ENCODE data around the gene TP53I13.
A peak's percentile ranks its signal among the peaks of the same experiment; 100 is the strongest.

Gene TP53I13

GRCh38 chr17:29576214-29577000 lies 7.9 kb downstream of the TP53I13 start:
- DNase-seq (ENCODE audit: low read depth): no peak
- no peak overlapping the region for H3K4me3 ChIP-seq (ENCODE audit: low read length)
- TF ChIP-seq, protein P1, sequence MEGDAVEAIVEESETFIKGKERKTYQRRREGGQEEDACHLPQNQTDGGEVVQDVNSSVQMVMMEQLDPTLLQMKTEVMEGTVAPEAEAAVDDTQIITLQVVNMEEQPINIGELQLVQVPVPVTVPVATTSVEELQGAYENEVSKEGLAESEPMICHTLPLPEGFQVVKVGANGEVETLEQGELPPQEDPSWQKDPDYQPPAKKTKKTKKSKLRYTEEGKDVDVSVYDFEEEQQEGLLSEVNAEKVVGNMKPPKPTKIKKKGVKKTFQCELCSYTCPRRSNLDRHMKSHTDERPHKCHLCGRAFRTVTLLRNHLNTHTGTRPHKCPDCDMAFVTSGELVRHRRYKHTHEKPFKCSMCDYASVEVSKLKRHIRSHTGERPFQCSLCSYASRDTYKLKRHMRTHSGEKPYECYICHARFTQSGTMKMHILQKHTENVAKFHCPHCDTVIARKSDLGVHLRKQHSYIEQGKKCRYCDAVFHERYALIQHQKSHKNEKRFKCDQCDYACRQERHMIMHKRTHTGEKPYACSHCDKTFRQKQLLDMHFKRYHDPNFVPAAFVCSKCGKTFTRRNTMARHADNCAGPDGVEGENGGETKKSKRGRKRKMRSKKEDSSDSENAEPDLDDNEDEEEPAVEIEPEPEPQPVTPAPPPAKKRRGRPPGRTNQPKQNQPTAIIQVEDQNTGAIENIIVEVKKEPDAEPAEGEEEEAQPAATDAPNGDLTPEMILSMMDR (IDR thresholded peaks at IDR 0.05; ENCODE audit: insufficient read depth, low read depth, low read length, missing control alignments): no peak

DNA sequence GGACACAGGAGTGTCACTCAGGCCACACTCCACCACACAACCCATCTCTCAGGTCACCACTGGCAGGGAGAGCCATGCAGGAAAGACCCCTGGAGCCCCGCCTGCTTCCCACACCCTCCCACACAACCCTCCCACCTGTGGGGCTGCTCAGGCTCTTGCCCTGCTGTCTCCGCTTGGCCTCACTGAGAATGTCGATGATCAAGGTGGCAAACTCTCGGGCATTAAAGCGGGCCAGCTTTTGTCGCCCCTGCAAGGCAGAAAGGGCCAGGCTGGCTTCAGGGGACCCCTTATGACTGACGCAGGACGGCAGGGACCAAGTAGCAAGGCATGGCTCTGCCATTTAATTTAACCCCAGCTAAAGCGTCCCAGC lies 8.5 kb downstream of the TP53I13 start:
- TF ChIP-seq, protein P1 (IDR thresholded peaks at IDR 0.05; ENCODE audit: insufficient read depth, low read depth, low read length, missing control alignments): no peak
- H3K4me3 ChIP-seq (ENCODE audit: low read length): no peak overlapping the region

DNA sequence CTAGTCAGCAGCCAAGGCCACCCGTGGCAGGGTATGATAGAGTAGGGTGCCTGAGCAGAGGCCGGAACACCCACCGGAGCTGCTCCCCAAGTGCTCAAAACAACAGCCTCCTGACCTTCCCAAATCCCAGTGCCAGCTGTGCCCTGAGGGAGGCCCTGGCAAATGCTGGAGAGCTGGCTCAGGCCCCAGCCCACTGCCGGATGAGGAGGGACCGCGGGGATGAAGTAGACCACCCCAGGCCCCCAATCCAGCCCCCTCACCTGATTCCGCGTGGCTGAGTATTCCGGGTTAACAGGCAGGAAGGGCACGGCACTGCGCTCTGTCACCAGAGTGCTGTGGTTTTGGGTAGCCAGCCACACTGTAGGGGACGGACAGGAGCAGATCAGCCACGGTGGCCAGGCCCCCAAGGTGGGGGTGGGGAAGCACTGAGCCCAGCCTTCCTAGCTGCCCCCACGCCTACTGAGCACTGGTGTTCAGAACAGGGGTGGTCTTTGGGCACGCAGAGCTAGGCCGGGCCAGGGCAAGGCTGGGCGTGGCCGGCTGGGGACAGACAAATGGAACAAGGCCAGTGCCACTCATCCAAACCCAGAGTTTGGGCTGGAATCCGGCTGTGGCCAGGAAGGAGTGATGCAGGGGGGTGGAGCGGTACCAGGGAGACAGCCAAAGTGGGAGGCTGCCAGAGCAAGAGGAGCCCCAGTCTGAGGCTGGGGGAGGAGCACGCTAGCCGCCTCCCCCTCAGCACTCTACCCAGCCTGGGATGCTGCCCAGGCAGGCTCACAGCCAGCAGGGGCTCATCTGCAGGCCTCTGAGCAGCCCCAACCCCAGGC lies 9.1 kb downstream of the TP53I13 start:
- no peak overlapping the region for H3K4me3 ChIP-seq (ENCODE audit: low read length)
- TF ChIP-seq, protein P1 (IDR thresholded peaks at IDR 0.05; ENCODE audit: insufficient read depth, low read depth, low read length, missing control alignments): no peak
- DNase-seq (ENCODE audit: low read depth): no peak

More for the DNA sequence above, 8.5 kb downstream of the TP53I13 start:
- DNase-seq (ENCODE audit: low read depth): no peak

- TF ChIP-seq, protein P1 (IDR thresholded peaks at IDR 0.05; ENCODE audit: insufficient read depth, low read depth, low read length, missing control alignments): no peak
- DNase-seq (ENCODE audit: low read depth): no peak
- H3K4me3 ChIP-seq (ENCODE audit: low read length): no peak overlapping the region
Observed at GRCh38 chr17:29578626-29579485, 10.4 kb downstream of the TP53I13 start.

DNA sequence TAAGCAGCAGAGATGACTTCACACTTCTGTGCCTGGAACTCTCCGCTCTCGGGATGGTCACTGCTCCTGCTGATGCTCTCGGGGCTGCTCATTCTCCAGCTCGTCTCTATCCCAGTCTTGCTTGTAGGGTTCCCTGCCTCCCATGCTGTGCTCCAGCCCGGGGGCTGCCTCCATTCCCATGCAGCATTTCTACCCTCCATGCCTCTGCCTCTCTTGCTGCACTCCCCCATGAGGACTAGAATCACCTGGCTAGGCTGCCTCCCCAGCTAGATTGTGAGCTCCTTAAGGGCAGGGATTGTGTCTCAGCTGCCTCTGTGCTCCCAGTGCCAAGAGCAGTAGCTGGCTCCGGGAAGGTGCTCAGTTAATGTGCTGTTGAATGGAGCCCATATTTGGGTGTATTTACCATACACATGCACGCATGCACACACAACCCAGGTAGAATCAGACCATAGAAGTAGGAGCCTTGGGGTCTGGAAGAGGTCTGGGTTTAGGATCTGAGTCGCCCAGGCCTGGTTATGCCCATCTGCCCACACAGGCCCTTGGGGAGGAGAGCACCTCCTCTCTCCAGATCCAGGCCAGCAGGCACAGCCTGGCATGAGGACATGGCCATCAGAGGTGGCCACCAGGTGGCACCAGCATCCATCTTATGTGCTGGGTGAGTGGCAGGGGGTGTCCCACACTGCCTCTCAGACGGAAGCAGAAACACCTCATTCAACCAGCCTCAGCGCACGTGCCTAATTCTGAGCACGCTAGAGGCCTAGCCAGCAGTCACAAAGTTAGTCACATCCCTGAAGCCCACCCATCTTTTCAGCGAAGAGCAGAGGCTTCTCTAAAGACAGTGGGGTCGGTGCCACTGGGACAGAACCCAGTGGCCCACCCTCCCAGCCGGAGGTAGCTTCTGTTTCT lies 11.6 kb downstream of the TP53I13 start:
- H3K4me3 ChIP-seq (ENCODE audit: low read length): no peak overlapping the region
- peak; percentile 89 for DNase-seq (ENCODE audit: low read depth)
- TF ChIP-seq, protein P1 (IDR thresholded peaks at IDR 0.05; ENCODE audit: insufficient read depth, low read depth, low read length, missing control alignments): peak; percentile 95
